GM21529 (cell line): ENCODE data around the gene NSUN2.
"Not testable (repeated sequence)": the region's sequence is repeated elsewhere in the genome, so short reads cannot be mapped to it uniquely, and the experiment has no call there.

ENCODE experiments used
- ATAC-seq: cut with Tn5 transposase; IDR thresholded peaks from one replicate; pipeline ENCODE4 v1.9.1; 2021; ENCODE audit not compliant: unreplicated experiment

The NSUN2 gene

DNA sequence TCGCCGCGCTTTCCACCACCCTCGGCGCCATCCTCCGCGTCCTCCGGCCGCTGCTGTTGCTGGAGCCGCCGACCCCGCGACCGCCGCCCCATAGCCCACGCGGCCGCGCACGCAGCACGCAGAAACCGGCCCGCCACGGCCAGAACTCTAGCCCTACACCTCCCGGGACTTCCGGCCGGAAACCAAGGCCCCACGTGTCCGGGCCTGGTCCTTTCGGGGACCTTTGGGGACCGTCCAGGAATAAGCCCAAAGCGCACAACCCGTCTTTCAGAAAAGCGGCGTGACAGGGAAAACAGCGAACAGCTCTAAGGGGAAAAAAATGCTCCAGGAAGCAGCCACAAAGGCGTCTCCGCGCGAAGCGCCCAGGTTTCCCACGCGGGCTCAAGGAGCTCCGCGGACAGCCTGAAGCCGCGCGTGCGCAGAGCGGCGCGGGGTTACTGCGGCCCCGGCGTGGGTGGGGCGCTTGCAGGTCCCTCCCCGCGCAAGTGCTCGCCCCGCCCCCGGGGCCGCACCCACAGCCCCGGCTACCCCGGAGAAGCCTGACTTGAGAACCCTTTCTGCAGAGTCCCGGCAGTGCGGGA is at the start of gene NSUN2, which contains the start of gene SRD5A1:
Gene NSUN2 (minus strand): TSS at position 157 of the 581 bp plus-strand sequence. CDS start 65 bp downstream, at position 92.
Gene SRD5A1 (plus strand): TSS at position 553 of the 581 bp plus-strand sequence. CDS start 137 bp downstream, outside the sequence.
- ATAC-seq: peak; percentile 90

DNA sequence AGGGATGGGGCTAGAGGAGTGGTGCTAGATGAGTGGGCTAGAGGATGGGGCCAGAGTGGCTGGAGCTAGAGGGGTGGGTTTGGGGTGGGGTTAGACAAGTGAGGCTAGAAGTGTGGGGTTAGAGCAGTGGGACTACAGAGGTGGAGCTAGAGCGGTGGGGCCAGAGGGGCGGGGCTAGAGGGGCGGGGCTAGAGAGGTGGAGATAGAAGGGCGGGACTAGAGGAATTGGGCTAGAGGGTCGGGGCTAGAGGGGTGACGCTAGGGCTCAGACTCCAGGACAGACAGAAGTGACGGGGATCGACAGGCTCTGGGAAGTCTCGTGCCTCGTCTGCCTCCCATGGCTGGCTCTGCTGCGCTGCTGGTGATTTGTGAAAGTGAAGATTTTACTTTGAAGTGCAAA is 49.4 kb upstream of the NSUN2 start:
- no peak for ATAC-seq

DNA sequence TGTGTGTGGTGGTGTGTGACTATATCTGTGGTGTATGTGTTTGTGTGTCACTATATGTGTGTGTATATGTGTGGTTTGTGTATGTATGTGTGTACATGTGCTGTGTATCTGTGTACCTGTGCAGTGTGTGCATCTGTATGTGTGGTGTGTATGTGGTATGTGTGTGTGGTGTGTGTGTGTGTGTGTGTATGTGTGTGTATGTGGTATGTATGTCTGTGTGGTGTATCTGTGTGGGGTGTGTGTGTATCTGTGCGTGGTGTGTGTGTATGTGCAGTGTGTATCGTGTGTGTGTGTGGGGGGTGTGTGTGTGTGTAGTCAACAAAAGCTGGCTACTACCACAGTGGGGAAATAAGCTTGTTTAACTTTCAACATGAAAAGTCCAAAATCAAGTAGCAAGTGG is 48.8 kb upstream of the NSUN2 start:
- ATAC-seq: no peak

DNA sequence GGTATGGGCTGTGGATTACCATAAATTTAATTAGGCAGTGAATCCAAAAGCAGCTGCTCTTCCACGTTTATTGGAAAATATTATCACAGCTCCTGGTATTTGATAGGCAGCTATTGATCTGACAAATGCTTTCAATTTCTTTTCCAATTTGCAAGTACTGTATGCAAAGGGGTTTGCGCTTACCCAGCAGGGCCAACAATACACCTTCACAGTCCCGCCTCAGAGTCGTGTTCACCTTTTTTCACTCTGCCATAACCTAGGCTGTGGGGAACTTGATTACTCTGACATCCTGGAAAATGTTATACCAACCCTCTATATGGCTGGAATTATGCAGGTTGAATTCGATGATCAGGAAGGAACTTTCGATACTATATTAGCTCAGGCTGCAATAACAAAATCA is 48.1 kb upstream of the NSUN2 start:
- ATAC-seq: no peak

DNA sequence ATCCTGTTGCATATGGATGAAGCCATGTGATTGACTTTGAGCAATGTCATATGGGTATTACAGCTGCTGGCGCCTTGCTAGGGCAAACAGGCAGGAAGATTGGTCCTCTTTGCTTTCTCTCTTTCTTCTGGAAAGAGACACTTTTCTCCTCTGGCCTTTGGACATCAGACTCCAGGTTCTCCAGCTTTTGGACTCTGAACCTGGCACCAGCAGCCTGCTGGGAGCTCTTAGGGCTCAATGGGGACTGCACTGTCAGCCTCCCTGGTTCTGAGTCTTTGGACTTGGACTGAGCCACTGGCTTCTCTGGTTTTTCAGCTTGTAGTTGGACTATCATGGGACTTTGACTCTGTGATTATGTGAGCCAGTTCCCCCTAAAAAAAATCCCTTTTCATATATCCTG is 45.5 kb upstream of the NSUN2 start:
- ATAC-seq: no peak

DNA sequence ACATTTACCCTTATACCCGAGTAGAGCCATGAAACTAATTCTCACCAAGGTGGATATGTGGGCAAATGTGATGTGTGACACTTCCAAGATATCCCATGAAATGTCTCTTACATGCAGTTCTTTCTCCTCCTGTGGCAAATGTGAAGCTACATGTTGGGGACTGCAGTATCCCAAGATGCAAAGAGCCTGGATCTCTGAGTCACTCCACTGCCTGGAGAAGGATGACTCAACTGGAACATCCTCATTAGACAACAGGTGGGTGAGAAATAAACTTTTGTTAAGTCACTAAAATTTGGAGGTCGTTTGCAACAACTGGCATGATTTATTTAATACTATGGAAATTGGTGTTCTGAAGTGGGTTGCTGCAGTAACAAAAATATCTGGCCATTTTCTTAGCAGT is 43.9 kb upstream of the NSUN2 start:
- no peak for ATAC-seq

DNA sequence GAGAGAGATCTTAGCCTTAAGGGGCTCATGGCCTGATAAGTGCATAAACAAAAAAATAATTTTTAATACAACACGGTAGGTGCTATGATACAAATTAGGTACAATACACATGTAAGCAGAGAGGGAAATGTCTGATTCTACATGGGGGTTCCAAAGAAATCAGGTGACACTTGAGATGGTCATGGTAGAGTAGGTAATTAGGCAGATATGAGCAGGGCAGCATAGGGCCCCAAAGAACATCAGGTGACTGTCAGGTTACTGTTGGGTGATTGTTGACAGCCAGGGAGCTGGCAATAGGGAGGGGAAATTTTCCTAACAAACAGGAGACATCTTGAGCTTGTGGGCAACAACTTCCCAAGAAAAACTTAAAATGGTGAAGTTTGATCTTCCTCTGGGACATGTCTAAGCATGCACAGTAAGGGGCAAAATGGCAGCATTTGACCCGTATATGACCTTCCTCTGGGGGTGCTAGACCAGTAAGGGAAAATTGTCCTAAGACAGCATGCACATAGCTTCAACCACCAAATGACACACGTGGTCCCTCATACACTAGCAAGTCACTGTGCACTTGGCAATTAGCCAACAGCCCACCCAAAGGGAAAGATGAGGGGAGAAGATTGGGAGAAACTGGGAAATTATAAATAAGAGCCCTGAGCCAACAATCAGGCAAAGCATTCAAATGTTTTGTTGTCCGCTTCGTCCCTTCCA is 43.1 kb upstream of the NSUN2 start:
- ATAC-seq: no peak

DNA sequence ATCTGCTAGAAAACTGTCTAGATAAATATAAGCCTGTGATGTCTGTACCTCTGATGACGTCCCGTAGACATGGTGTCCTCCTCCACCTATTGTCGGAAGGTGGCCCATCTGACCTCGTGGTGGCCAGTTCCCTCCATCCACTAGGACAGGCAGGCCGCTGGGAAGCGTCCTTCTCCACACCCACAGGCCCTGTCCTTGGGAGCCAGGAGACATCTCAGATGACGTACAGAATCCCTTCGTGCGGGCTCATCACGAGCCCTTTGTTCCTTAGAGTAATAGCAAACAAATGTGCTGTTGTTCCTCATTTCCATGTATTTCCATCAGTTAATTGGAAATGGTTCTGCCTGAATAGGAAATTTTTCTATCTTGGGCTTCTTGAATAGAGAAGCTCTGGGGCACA is 42.0 kb upstream of the NSUN2 start:
- ATAC-seq: no peak

DNA sequence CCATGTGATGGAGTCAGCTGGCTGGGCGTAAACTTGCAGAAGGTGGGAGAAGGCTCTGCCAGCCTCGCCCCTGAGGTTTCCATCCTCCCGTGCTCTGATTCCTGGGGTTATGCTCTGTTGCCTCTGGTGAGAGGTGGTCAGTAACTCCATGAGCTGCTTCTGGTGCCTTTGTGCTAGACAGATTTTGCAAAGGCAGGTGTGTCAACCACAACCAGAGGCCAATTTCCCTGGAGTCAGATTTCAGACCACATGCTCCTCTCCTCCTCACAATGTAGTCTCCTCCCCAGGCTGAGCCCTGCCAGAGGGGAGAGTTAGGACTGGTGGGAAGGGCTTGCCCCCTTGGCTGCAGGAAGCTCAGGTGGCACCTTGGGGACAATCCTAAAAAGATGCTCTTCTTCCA is 41.6 kb upstream of the NSUN2 start:
- no peak for ATAC-seq

DNA sequence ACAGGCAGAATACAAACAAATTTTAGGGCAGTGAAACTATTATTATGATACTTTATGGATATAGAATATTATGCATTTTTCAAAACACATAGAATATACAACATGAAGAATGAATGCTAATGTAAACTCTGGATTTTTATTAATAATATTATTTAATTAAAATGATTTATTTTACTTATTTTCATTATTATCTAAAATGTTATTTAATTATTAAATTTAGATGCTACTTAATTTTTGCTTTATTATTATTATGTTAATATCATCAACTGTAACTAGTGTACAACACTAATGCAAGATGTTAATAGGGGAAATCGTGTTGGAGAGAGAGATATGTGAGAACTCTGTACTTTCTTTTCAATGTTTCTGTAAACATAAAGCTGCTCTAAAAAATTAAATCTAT is 41.1 kb upstream of the NSUN2 start:
- ATAC-seq: no peak

DNA sequence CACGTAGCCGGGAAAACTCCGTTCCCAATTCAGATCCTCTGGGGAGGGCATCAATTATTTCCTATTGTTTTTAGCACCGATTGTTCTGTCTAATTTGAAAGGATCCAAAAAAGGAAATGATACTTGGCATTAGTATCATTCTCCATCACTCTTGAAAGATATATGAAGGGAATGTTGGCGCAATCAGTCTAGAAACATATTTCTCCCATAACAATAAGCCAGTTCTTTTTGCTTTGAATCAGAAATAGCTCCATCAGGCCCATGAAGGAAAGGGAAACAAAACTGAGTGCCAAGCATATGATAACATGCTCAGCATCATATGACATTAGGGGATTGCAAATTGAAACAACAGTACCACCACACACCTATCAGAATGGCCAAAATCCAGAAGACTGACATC is 40.2 kb upstream of the NSUN2 start:
- ATAC-seq: no peak

DNA sequence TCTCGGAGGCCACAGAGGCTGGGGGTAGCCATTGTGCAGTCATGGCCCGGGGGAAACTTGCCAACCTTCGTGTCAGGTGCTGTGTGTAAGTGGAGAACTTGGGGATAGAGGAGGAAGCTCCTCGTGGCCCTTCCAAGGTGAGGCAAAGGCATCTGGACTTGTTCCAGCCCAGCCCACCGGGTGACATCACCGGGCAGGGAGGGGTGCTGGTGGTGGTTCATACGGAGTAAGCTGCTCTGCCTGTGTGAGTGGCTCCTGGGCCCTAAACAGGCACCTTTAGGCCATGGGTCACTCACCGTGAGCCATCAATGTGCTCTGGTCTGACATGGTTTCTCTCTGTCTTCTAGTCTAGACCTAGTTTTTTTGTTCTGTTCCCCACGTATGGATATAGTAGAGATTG is 35.9 kb upstream of the NSUN2 start:
- ATAC-seq: not testable (repeated sequence)

DNA sequence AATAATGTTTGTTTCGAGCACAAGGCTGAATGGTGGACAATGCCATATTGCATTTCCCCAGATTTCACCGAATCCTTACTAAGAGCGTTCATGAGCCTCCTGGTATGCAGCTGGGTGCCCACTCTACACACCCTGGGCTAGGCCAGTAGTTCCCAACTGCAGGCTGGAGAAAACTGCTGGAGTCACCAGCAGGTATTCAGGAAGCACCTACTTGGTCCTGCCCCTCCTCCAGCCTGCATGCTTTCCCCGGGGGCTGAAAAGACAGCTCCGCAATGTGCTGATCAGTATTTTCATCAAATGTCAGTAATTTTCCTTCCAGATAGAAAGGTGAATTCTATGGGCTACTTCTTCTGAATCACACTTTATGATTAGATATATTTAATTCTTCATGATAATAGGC is 34.8 kb upstream of the NSUN2 start:
- no peak for ATAC-seq

DNA sequence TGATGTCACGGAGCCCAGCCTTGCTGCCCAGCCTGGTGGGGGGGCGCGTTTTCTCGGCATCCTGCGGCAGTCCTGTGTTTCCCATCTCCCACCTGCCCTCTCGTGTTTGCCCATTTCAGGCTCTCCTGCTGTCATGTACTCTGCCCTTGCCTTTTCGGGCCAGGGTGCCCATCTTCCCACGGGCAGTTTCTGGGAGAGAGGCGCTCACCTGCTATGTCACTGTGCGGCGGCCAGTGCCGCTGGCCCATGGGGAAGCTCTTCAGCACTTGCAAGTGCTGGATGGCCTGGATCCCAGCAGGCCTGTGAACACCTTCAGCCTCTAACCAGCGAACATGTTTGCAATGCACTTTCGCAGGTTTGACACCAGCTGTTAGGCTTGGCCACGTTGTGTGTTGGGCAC is 33.9 kb upstream of the NSUN2 start:
- ATAC-seq: no peak

DNA sequence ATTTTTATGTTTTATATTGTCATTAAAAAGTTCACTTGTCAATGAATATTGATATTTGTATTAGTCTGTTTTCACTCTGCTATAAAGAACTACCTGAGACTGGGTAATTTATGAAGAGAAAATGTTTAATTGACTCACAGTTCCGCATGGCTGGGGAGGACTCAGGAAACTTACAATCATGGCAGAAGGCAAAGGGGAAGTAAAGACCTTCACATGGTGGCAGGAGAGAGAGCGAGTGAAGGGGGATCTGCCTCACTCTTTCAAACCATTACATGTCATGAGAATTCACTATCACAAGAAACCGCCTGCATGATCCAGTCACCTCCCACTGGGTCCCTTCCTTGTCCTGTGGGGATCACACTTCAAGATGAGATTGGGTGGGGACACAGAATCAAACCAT is 27.8 kb upstream of the NSUN2 start:
- ATAC-seq: peak; percentile 50

DNA sequence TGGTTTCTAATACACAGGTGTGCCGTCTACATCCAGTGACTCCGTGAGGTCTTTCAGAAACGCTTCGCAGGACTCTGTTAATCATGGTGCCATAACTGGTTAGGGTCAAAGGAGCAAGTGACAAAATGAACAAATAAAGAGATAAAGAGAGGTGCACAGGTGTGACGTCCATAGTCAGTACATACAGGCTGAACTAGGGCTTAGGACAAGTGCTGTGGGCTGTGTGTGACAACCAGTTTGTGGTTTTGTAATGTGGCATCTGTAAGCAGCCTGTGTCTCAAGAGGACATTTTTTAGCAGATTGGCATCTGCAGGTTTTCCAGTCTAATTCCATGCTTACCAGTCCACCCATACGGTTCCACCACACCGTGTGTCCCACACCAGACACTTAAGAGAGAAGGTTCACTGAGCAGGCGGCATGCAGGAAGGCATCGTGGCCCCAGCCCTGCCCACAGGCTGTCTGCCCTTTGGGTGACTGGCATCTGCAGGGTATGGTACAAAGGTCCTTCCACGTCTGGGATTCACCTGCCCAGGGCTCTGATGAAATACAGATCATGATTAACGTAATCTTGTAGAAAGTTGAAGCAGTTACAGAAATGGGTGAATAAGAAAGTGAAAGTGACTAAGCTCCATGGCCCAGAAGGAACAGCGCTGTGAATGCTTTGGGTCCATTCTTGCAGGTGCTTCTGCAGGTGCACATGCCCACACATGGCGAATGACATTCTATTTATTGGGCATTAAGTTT is 27.3 kb upstream of the NSUN2 start:
- ATAC-seq: peak; percentile 79

DNA sequence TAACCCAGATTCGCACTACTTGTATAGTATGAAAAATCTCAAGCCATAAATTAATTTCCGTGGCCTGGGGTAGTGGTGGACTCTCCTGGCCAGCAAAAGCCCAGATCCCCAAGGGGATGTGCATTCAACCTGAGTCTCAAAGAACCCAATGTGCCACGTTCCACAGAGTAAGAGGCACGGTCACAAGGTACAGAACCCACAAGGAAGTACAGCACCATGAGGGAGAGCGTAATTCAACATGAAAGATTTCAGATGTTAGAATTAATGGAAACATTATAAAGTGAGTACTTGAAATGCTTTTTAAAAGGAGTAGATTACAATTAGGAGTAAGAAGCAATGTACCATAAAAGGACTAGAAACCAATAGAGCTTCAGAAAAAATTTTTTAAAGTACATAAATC is 23.8 kb upstream of the NSUN2 start:
- ATAC-seq: no peak

DNA sequence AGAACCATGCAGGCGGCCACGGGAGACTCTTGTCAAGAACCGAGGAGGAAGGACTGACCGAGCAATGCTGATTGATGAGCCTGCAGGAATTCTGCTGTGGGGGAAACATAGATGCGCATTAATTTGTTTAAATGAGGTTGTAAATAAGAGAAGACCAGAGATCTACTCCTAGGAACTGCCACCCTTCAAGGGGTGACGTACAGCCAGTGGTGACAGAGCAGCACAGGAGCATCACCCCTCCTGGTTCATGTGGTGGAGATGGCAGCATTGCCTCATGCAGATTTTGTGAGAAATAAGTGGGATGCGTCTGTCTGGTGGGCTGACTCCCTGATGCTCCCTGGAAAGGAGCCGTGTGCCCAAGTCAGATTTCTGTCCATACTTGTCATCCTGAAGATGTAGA is 22.6 kb upstream of the NSUN2 start:
- ATAC-seq: no peak

DNA sequence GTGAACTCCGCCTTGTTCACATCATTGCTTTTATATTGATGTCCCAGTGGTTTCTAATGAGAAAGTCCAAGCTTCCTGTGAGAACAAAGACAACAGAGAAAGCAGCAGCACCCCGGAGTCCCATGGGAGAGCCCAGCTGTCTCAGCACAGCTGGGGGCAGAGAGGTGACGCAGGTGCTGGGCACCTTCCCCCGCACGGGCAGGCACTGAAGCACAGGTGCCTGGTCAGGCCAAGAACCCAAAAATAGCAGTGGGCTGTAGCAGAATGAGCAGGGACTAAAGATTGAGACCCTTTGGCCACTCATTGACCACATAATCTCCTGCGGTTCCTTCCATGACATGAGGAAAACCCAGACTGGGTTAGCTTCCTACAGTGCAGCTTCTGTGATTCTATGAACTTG is 19.2 kb upstream of the NSUN2 start:
- peak; percentile 94 for ATAC-seq

DNA sequence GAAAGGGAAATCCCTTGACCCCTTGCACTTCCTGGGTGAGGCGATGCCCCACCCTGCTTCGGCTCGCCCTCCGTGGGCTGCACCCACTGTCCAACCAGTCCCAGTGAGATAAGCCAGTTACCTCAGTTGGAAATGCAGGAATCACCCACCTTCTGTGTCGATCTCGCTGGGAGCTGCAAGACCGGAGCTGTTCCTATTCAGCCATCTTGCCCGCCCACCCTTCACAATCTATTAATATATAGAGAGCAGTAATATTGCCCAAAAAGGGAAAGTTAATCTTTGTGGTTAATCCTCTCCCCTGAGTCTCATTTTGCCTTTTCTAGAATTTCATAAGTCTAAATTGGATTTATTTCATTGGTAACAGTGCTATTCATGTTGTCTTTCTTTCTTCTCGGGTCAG is 16.8 kb upstream of the NSUN2 start:
- no peak for ATAC-seq

DNA sequence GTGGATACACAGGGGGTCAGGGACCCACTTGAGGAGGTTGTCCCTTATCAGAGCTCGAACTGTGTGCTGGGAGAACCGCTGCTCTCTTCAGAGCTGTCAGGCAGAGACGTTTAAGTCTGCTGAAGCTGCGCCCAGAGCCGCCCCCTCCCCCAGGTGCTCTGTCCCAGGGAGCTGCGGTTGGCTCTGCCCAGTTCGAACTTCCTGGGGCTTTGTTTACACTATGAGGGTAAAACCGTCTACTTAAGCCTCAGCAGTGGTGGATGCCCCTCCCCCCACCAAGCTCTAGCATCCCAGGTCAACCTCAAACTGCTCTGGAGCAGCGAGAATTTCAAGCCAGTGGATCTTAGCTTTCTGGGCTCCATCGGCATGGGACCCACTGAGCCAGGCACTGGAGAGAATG is 16.3 kb upstream of the NSUN2 start:
- no peak for ATAC-seq
